Mucosa of descending colon (tissue), 3 donors: Measurements from ENCODE around the gene SLC24A4. TPM values are rescaled to one million over a fixed set of nuclear protein-coding genes. Genes with fewer than 3 reads are reported as not detected.

ENCODE experiments used
- ATAC-seq: fragments of 200-7000 bp; cut with Tn5 transposase; one replicate; pipeline ENCODE4 v1.9.1; 2020; ENCODE audit warnings: mild to moderate bottlenecking, moderate library complexity
- DNase-seq, 3 donors: peaks; one replicate each; pipeline ENCODE4 v3.0.0-alpha.2; 2020
- H3K36me3 ChIP-seq: fragments of 200-600 bp; one replicate; pipeline ENCODE4 v1.8.0; 2021; ENCODE audit warnings: low read depth, mild to moderate bottlenecking
- H3K4me1 ChIP-seq: fragments of 200-600 bp; one replicate; pipeline ENCODE4 v1.8.0; 2021; ENCODE audit warnings: low read depth, mild to moderate bottlenecking
- H3K4me3 ChIP-seq: fragments of 200-600 bp; one replicate; pipeline ENCODE4 v1.8.0; 2021; ENCODE audit warnings: mild to moderate bottlenecking
- H3K9me3 ChIP-seq: fragments of 200-600 bp; one replicate; pipeline ENCODE4 v1.8.0; 2021; ENCODE audit warnings: mild to moderate bottlenecking
- CTCF ChIP-seq: fragments of 200-600 bp; IDR thresholded peaks from one replicate; pipeline ENCODE4 v1.8.0; 2022; ENCODE audit warnings: antibody characterized with exemption, mild to moderate bottlenecking
- intact Hi-C, 2 donors: fragments of 100-400 bp; cut with DNase I in 1 of 2; cut with micrococcal nuclease in 1 of 2; formaldehyde crosslinking; loops; one replicate each; pipeline versions ENCODE4 v1.11.0 to v1.11.1; 2022; cut with DNase I, micrococcal nuclease
- total RNA-seq, 3 donors: library from RNA; stranded (reverse); fragmentation: NEBNext Ultra II Directional in 2 of 3; extraction: Animal tissue kit (Norgen Biotek cat#: 25700) in 2 of 3; gene quantifications; one replicate each; pipeline versions ENCODE4 v1.2.1 to v1.2.4, GENCODE V29; 2021 to 2023
- donor health status: DM: no; HTN: no; CAD: no; lungs with moderate emphysema.
- donor health status: DM: no; HTN: no; CAD: no.
- donor health status: DM: no; HTN: yes; CAD: no.

The SLC24A4 gene
- total RNA-seq, 3 donors from 2014 or later = 0.14 to 0.63 (median 0.27) TPM

- Histone ChIP-seq H3K4me1 (peaks cover 5% of the 10 kb centered on the region), H3K9me3 (no peaks in the 10 kb centered on the region), H3K4me3 (no peak overlapping the region), H3K36me3 (no peaks in the 10 kb centered on the region)
- intact Hi-C loops = no loop called here
- no peak for TF ChIP-seq CTCF
- ATAC-seq = peak; percentile 2
- DNase-seq = peak in 1 of 3 donors; percentile 31
These were observed 192.0 kb downstream of the SLC24A4 start for GRCh38 chr14:92514844-92515514.

GRCh38 chr14:92515546-92516343, 192.8 kb downstream of the SLC24A4 start:
- Histone ChIP-seq H3K9me3 (no peaks in the 10 kb centered on the region), H3K4me3 (no peak overlapping the region), H3K4me1 (peaks cover 5% of the 10 kb centered on the region), H3K36me3 (no peaks in the 10 kb centered on the region)
- DNase-seq = peak in 2 of 3 donors; percentile 20 to 38
- no peak for ATAC-seq
- intact Hi-C loops = no loop called here
- no peak for TF ChIP-seq CTCF

GRCh38 chr14:92516344-92516965, 193.5 kb downstream of the SLC24A4 start:
- Histone ChIP-seq H3K9me3 (no peaks in the 10 kb centered on the region), H3K36me3 (no peaks in the 10 kb centered on the region), H3K4me3 (no peak overlapping the region), H3K4me1 (no peaks in the 10 kb centered on the region)
- TF ChIP-seq CTCF = no peak
- intact Hi-C loops = no loop called here
- ATAC-seq = no peak
- DNase-seq = peak in 2 of 3 donors; percentile 23 to 40

- H3K36me3 ChIP-seq = no peaks in the 10 kb centered on the region
- no peak for ATAC-seq
- H3K4me3 ChIP-seq = no peak overlapping the region
- no peaks in the 10 kb centered on the region for H3K4me1 ChIP-seq
- DNase-seq = peak in 1 of 3 donors; percentile 19
- intact Hi-C loops = no loop called here
- no peak for TF ChIP-seq CTCF
- H3K9me3 ChIP-seq = no peaks in the 10 kb centered on the region
These were observed 194.1 kb downstream of the SLC24A4 start for GRCh38 chr14:92516966-92517506.

GRCh38 chr14:92517761-92518160, 194.8 kb downstream of the SLC24A4 start:
- peak in 1 of 3 donors; percentile 14 for DNase-seq
- no peak for ATAC-seq
- H3K9me3 ChIP-seq = no peaks in the 10 kb centered on the region

More at GRCh38 chr14:92517761-92518160, 194.8 kb downstream of the SLC24A4 start:
- Histone ChIP-seq H3K4me1 (no peaks in the 10 kb centered on the region), H3K4me3 (no peak overlapping the region), H3K36me3 (no peaks in the 10 kb centered on the region)
- TF ChIP-seq CTCF = no peak
- intact Hi-C loops = no loop called here
